ENCODE measurements around the gene TAF1D.

- TF ChIP-seq MAX (IDR thresholded peaks at IDR 0.05; ENCODE audit: low read depth, low read length) (no peak), CTCF (IDR thresholded peaks at IDR 0.05; ENCODE audit: low read depth, low read length) (no peak), POLR2A (IDR thresholded peaks at IDR 0.05; ENCODE audit: extremely low read depth, insufficient read length) (no peak), MYC (IDR thresholded peaks at IDR 0.05; ENCODE audit: low read depth, low read length) (no peak)
Measured at GRCh38 chr11:93704237-93704636, 37.1 kb downstream of the TAF1D start.
